Neuron (in vitro differentiated cells): ENCODE results near the gene ERGIC1.

Experiments used
- H2AFZ ChIP-seq: one replicate; pipeline ENCODE4 v1.6.1; 2013; ENCODE audit warnings: low read depth, mild to moderate bottlenecking, inconsistent platforms, low read length, moderate library complexity
- H3K27me3 ChIP-seq: one replicate; pipeline ENCODE4 v1.6.1; 2013; ENCODE audit warnings: low read length; ENCODE audit not compliant: insufficient read depth
- H3K36me3 ChIP-seq: one replicate; pipeline ENCODE4 v1.6.1; 2013; ENCODE audit warnings: low read length; ENCODE audit not compliant: insufficient read depth
- H3K4me1 ChIP-seq: one replicate; pipeline ENCODE4 v1.6.1; 2013; ENCODE audit warnings: low read length; ENCODE audit not compliant: insufficient read depth
- H3K4me3 ChIP-seq: 2 replicates; pipeline ENCODE4 v1.5.1; 2013; ENCODE audit warnings: mild to moderate bottlenecking, low read length, moderate library complexity
- H3K9me3 ChIP-seq: one replicate; pipeline ENCODE4 v1.6.1; 2013; ENCODE audit warnings: low read length

Gene ERGIC1

GRCh38 chr5:172919525-172920446 is 85.7 kb downstream of the ERGIC1 start:
- H3K4me3 ChIP-seq, result no peak overlapping the region
- H3K36me3 ChIP-seq, result peaks cover 35% of the 10 kb centered on the region
- H2AFZ ChIP-seq, result no peak overlapping the region
- H3K27me3 ChIP-seq, result no peaks in the 10 kb centered on the region
- H3K4me1 ChIP-seq, result peaks cover 3% of the 10 kb centered on the region
- H3K9me3 ChIP-seq, result no peaks in the 10 kb centered on the region

GRCh38 chr5:172920447-172920849 is 86.4 kb downstream of the ERGIC1 start:
- no peaks in the 10 kb centered on the region for H3K9me3 ChIP-seq
- peaks cover 29% of the 10 kb centered on the region for H3K36me3 ChIP-seq
- H3K27me3 ChIP-seq, result no peaks in the 10 kb centered on the region
- no peak overlapping the region for H3K4me3 ChIP-seq
- H2AFZ ChIP-seq, result no peak overlapping the region
- peaks cover 3% of the 10 kb centered on the region for H3K4me1 ChIP-seq

- Histone ChIP-seq H2AFZ (no peak overlapping the region), H3K27me3 (no peaks in the 10 kb centered on the region), H3K36me3 (peaks cover 25% of the 10 kb centered on the region), H3K4me3 (no peak overlapping the region), H3K4me1 (peaks cover 3% of the 10 kb centered on the region), H3K9me3 (no peaks in the 10 kb centered on the region)
Measured at GRCh38 chr5:172920995-172921394, 86.9 kb downstream of the ERGIC1 start.

- H3K9me3 ChIP-seq, result no peaks in the 10 kb centered on the region
- H3K4me3 ChIP-seq, result no peak overlapping the region
- no peak overlapping the region for H2AFZ ChIP-seq
- H3K27me3 ChIP-seq, result no peaks in the 10 kb centered on the region
- H3K36me3 ChIP-seq, result peaks cover 29% of the 10 kb centered on the region
- H3K4me1 ChIP-seq, result peaks cover 3% of the 10 kb centered on the region
Measured at GRCh38 chr5:172921906-172922305, 87.9 kb downstream of the ERGIC1 start.

GRCh38 chr5:172923539-172923938 is 89.5 kb downstream of the ERGIC1 start:
- Histone ChIP-seq H3K4me3 (no peak overlapping the region), H3K27me3 (no peaks in the 10 kb centered on the region), H3K9me3 (no peaks in the 10 kb centered on the region), H2AFZ (no peak overlapping the region), H3K4me1 (peaks cover 3% of the 10 kb centered on the region), H3K36me3 (peaks cover 28% of the 10 kb centered on the region)

GRCh38 chr5:172925336-172925948 is 91.4 kb downstream of the ERGIC1 start:
- no peaks in the 10 kb centered on the region for H3K4me1 ChIP-seq
- H3K9me3 ChIP-seq, result no peaks in the 10 kb centered on the region
- H2AFZ ChIP-seq, result no peak overlapping the region
- H3K4me3 ChIP-seq, result no peak overlapping the region
- peaks cover 17% of the 10 kb centered on the region for H3K36me3 ChIP-seq
- H3K27me3 ChIP-seq, result no peaks in the 10 kb centered on the region

GRCh38 chr5:172926008-172926523 is 92.0 kb downstream of the ERGIC1 start:
- no peak overlapping the region for H2AFZ ChIP-seq
- H3K36me3 ChIP-seq, result peaks cover 16% of the 10 kb centered on the region
- no peaks in the 10 kb centered on the region for H3K27me3 ChIP-seq
- no peaks in the 10 kb centered on the region for H3K9me3 ChIP-seq
- no peak overlapping the region for H3K4me3 ChIP-seq
- no peaks in the 10 kb centered on the region for H3K4me1 ChIP-seq

GRCh38 chr5:172926796-172927195 is 92.7 kb downstream of the ERGIC1 start:
- no peak overlapping the region for H3K4me3 ChIP-seq
- H3K9me3 ChIP-seq, result no peaks in the 10 kb centered on the region
- H3K4me1 ChIP-seq, result peaks cover 2% of the 10 kb centered on the region
- H3K36me3 ChIP-seq, result peaks cover 16% of the 10 kb centered on the region
- no peaks in the 10 kb centered on the region for H3K27me3 ChIP-seq
- H2AFZ ChIP-seq, result no peak overlapping the region

GRCh38 chr5:172929371-172929838 is 95.4 kb downstream of the ERGIC1 start:
- Histone ChIP-seq H3K27me3 (no peaks in the 10 kb centered on the region), H3K9me3 (no peaks in the 10 kb centered on the region), H3K4me1 (peaks cover 2% of the 10 kb centered on the region), H2AFZ (no peak overlapping the region), H3K4me3 (no peak overlapping the region), H3K36me3 (peaks cover 16% of the 10 kb centered on the region)

- H3K9me3 ChIP-seq, result no peaks in the 10 kb centered on the region
- H3K4me1 ChIP-seq, result peaks cover 10% of the 10 kb centered on the region
- H3K36me3 ChIP-seq, result peaks cover 21% of the 10 kb centered on the region
- no peak overlapping the region for H2AFZ ChIP-seq
- no peaks in the 10 kb centered on the region for H3K27me3 ChIP-seq
- no peak overlapping the region for H3K4me3 ChIP-seq
Measured at GRCh38 chr5:172931001-172931536, 97.0 kb downstream of the ERGIC1 start.

- Histone ChIP-seq H3K4me3 (no peak overlapping the region), H3K9me3 (no peaks in the 10 kb centered on the region), H2AFZ (no peak overlapping the region), H3K4me1 (peaks cover 10% of the 10 kb centered on the region), H3K27me3 (no peaks in the 10 kb centered on the region), H3K36me3 (peaks cover 21% of the 10 kb centered on the region)
Measured at GRCh38 chr5:172932313-172933017, 98.4 kb downstream of the ERGIC1 start.

- Histone ChIP-seq H3K27me3 (no peaks in the 10 kb centered on the region), H3K36me3 (peaks cover 24% of the 10 kb centered on the region), H3K9me3 (no peaks in the 10 kb centered on the region), H3K4me1 (peaks cover 10% of the 10 kb centered on the region), H3K4me3 (no peak overlapping the region), H2AFZ (no peak overlapping the region)
Measured at GRCh38 chr5:172933238-172933637, 99.2 kb downstream of the ERGIC1 start.
